ENCODE data around the gene WDR5B.
A peak's percentile ranks its signal among the peaks of the same experiment; 100 is the strongest.
"Not testable (repeated sequence)": the region's sequence is repeated elsewhere in the genome, so short reads cannot be mapped to it uniquely, and the experiment has no call there.

Gene WDR5B

GRCh38 chr3:122382888-122383666 is 32.8 kb downstream of the WDR5B start, which contains the start of gene MIX23:
Gene MIX23 (minus strand): TSS chr3:122383231. CDS start chr3:122383224, 7 bp downstream.
- in situ Hi-C loops (cut with HindIII; ENCODE audit: low pct_unique_long_range_greater_than_20kb, low sequenced_read_pairs): no loop called here
- TF ChIP-seq JUND (IDR thresholded peaks at IDR 0.05; ENCODE audit: low read depth): no peak

DNA sequence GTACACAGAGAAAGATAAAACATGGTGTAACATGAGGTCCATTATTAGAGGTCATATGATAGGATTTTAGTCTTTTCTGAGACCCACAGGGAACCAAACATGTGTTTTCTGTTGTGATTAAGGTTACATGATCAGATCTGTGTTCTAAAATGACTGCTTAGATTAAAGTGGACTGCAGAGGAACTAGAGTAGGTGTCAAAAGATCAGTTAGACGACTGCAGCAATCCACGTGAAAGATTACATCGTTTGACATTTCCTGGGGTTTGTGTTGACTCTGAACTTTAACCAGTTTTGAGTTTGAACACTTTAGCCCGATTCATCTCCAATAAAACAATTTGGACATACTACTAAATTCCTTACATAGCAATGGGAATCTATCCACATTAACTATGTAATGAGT is 37.9 kb downstream of the WDR5B start:
- in situ Hi-C loops (cut with HindIII; ENCODE audit: low pct_unique_long_range_greater_than_20kb, low sequenced_read_pairs): no loop called here
- TF ChIP-seq JUND (IDR thresholded peaks at IDR 0.05; ENCODE audit: low read depth): no peak
- DNase-seq (ENCODE audit: low read depth in 1 of 2, low spot score in 1 of 2): no peak

More at GRCh38 chr3:122382888-122383666, 32.8 kb downstream of the WDR5B start, which contains the start of gene MIX23:
- DNase-seq (ENCODE audit: low read depth in 1 of 2, low spot score in 1 of 2): peak; percentile 74 to 91

- no peak for DNase-seq (ENCODE audit: low read depth in 1 of 2, low spot score in 1 of 2)
- no peak for TF ChIP-seq JUND (IDR thresholded peaks at IDR 0.05; ENCODE audit: low read depth)
- in situ Hi-C loops (cut with HindIII; ENCODE audit: low pct_unique_long_range_greater_than_20kb, low sequenced_read_pairs): no loop called here
These were observed 41.8 kb downstream of the WDR5B start for GRCh38 chr3:122374034-122374433.

GRCh38 chr3:122366379-122366749 is 49.5 kb downstream of the WDR5B start:
- in situ Hi-C loops (cut with HindIII; ENCODE audit: low pct_unique_long_range_greater_than_20kb, low sequenced_read_pairs): no loop called here
- no peak for DNase-seq (ENCODE audit: low read depth in 1 of 2, low spot score in 1 of 2)
- no peak for TF ChIP-seq JUND (IDR thresholded peaks at IDR 0.05; ENCODE audit: low read depth)

GRCh38 chr3:122365582-122366378 is 50.1 kb downstream of the WDR5B start:
- in situ Hi-C loops (cut with HindIII; ENCODE audit: low pct_unique_long_range_greater_than_20kb, low sequenced_read_pairs): not testable (repeated sequence)
- DNase-seq (ENCODE audit: low read depth in 1 of 2, low spot score in 1 of 2): peak in 1 of 2 experiments; percentile 7

DNA sequence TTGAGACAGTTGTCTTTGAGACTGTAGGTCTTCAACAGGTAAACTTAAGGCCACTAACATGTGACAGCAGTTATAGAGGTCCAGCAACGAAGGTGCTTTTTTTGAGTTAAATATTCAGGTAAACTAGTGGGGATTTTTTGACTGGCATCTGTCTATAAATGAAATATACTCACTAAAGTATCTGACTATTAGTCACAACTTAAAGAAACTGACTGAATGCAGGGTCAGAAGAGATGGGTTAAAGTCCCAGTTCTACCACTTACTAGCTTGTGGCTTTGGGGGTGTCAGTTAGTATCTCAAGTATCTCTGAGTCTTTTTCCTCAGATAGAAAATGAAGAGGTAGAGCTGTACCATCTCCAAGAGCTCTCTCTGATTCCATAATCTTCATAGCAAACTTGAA is 50.8 kb downstream of the WDR5B start:
- in situ Hi-C loops (cut with HindIII; ENCODE audit: low pct_unique_long_range_greater_than_20kb, low sequenced_read_pairs): no loop called here
- TF ChIP-seq JUND (IDR thresholded peaks at IDR 0.05; ENCODE audit: low read depth): no peak
- DNase-seq (ENCODE audit: low read depth in 1 of 2, low spot score in 1 of 2): no peak

DNA sequence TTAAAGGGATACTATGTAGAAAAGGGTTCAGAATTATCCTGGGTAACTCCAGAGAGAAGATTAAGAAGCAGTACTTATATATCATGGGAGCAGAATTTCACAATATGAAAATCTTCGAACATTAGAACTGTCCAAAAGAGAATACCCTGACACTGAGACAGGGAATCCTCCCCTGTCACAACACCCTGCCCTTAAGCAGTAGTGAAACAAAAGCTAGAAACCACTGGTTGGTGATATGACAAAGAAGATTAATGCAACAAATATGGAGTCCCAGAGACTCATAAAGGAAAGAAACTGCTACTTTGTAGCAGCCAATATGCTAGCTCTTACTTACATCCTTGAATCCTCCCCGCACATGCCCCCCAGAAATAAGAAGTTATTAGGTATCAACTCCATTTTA is 51.4 kb downstream of the WDR5B start:
- in situ Hi-C loops (cut with HindIII; ENCODE audit: low pct_unique_long_range_greater_than_20kb, low sequenced_read_pairs): no loop called here
- no peak for DNase-seq (ENCODE audit: low read depth in 1 of 2, low spot score in 1 of 2)
- TF ChIP-seq JUND (IDR thresholded peaks at IDR 0.05; ENCODE audit: low read depth): no peak
